NCI-H146 treated with DMSO at 0.1 percent for 48 hours (cell line): Measurements from ENCODE around the gene KLK14.

ENCODE experiments used
- DNase-seq: peaks from one replicate; lab custom pipeline; 2025; ENCODE audit not compliant: unreplicated experiment; lab: John Stamatoyannopoulos, UW

KLK14 gene, protein sequence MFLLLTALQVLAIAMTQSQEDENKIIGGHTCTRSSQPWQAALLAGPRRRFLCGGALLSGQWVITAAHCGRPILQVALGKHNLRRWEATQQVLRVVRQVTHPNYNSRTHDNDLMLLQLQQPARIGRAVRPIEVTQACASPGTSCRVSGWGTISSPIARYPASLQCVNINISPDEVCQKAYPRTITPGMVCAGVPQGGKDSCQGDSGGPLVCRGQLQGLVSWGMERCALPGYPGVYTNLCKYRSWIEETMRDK

DNA sequence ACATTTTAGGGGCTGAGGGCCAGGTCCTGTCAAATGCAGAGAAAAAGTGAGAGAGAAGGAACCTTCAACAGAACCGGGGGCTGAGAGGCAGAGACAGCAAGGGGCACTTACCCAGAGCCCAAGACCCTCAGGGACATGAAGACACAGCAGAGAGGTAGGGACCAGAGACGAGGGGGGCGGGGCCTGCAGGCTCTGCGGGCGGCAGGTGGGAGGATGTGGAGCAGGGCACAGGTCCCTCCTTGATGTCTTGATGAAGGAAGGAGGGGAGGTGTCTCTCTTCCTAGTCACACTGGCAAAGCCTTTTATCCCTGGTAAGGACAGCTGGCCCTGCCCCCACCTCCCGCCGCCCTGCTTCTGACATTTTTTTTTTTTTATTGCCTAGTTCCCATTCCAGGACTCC, at the start of gene KLK14:
TSS of gene KLK14 (minus strand) at position 277 of the 400 bp plus-strand sequence. CDS start at position 4, 273 bp downstream.
- DNase-seq = no peak

DNA sequence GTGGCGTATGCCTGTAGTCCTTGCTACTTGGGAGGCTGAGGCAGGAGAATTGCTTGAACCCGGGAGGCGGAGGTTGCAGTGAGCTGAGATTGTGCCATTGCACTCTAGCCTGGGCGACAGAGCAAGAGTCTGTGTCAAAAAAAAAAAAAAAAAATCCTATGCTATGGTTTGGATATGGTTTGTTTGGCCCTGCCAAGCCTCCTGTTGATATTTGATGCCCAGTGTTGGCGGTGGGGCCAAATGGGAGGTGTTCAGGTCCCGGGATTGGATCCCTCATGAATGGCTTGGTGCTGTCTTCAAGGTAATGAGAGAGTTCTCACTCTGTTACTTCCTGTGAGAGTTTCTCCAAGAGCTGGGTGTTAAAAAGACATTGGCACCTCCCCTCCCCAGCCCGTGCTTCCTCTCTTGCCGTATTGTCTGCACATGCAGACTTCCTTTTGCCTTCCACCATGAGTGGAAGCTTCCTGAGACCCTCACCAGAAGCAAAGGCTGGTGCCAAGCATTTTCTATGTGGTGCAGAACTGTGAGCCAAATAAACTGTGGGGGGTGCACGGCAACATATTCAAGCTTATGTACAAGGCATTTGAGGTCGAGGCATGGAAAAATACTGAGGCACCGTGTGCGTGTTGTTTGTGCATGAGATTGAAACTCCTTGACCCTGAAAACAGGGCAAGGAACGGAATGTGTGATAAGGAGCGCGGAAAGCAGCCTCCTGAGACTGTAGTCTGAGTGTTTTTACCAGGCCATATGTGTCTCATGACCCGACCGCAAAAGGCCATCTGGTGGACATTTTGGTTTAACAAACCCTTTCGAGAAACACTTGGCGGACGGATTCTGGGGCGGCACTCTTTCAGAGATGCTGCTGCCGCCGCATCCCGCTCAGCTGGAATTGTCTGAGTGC, 49.3 kb upstream of the KLK14 start:
- no peak for DNase-seq

DNA sequence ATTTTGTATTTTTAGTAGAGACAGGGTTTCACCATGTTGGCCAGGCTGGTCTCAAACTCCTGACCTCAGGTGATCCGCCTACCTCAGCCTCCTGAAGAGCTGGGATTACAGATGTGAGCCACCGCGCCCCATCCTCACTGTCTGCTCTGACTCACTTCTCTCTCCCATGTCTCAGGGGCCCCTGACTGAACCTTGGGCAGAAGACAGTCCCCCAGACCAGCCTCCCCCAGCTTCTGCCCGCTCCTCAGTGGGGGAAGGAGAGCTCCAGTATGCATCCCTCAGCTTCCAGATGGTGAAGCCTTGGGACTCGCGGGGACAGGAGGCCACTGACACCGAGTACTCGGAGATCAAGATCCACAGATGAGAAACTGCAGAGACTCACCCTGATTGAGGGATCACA, 47.0 kb upstream of the KLK14 start:
- DNase-seq = no peak

DNA sequence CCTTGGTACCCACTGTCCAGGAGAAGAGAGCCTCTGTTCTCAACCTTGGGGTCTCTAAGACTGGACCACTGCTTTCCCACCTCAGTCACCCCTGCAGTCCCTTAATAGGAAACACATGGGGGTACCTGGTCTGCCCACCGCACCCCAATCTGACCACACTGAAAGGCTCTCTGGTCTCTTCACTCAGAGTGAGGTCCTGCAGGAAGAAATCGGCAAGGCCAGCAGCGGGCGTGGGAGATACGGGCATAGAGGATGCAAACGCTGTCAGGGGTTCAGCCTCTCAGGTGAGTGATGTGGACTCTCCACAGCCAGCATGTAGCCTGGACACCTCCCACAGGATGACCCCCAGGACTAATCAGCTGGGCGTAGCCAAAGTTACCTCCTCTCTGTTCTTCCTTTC, 45.5 kb upstream of the KLK14 start:
- DNase-seq = no peak

DNA sequence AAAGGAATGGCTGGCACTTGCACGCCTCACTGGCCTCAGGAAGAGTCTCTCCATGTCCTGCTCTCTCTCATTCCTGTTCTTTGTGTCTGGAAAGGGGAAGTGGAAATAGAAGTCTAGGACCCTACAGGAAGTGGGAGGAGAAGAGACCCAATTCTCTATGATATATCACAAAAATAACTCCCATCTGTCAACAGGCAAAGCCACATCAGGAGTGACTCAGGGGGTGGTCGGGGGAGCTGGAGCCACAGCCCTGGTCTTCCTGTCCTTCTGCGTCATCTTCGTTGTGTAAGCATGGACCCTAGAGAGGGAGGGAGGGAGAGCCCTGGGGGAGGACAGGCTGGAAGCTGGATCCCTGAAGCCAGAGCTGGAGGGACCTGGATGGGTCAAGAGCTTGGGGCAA, 45.1 kb upstream of the KLK14 start:
- DNase-seq = no peak

DNA sequence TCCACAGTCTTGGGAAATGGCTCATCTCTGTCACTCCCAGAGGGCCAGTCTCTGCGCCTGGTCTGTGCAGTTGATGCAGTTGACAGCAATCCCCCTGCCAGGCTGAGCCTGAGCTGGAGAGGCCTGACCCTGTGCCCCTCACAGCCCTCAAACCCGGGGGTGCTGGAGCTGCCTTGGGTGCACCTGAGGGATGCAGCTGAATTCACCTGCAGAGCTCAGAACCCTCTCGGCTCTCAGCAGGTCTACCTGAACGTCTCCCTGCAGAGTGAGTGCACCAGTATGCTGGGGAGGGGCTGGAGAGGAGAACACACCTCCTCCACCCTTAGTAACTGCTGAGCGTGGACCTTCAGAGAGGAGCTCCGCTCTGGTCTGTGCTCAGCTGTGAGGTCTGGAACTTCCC, 44.3 kb upstream of the KLK14 start:
- DNase-seq = no peak

DNA sequence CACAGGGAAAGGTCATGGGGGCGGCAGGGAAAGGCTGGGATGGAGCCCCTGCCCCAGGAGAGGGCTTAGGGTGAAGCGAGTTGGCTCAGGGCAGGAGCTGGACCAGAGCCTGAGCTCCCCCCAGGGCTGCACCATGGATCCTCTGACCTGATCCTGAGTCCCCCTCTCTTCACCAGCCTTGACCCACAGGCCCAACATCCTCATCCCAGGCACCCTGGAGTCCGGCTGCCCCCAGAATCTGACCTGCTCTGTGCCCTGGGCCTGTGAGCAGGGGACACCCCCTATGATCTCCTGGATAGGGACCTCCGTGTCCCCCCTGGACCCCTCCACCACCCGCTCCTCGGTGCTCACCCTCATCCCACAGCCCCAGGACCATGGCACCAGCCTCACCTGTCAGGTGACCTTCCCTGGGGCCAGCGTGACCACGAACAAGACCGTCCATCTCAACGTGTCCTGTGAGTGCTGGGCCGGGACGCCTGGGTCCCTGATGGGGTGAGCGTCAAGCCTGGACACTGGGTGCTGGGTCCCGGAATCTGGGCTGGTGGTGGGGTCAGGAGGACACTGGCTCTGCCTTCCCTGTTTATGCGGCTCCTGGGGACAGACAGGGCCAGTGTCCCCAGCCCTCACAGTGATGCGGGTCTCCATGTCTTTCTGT, 42.9 kb upstream of the KLK14 start:
- DNase-seq = no peak

DNA sequence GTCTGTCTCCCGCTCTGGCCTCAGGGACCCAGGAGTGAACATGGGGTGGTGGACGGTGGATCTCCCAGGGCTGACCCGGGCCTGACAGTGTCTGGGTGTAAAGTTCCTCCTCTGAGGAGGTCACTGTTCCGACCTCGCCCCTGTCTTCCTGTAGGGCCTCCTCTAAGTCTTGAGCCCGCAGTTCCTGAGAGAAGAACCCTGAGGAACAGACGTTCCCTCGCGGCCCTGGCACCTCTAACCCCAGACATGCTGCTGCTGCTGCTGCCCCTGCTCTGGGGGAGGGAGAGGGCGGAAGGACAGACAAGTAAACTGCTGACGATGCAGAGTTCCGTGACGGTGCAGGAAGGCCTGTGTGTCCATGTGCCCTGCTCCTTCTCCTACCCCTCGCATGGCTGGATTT, 42.0 kb upstream of the KLK14 start, which contains the start of gene SIGLEC9:
TSS of gene SIGLEC9 (plus strand) at position 178 of the 400 bp plus-strand sequence. CDS start at position 247, 69 bp downstream.
- no peak for DNase-seq

DNA sequence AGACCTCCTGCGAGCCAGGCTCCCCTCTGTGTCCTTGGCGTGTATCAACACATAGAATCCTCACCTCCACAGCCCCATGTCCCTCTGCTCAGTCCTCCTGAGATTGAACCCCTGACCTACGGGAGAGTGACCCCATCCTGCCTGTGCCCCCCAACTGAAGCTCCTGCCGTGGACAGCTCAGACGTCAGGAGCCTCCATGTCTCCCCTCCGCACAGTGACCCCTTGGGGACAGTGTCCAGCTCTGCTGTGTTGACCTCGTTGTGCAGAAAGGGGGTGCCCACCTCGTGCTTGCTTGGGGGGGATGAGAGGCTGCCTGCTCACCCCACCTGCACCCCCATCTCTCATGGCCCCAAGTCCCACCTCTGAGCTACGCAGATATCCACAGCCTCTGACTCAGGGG, 41.5 kb upstream of the KLK14 start:
- DNase-seq = no peak

DNA sequence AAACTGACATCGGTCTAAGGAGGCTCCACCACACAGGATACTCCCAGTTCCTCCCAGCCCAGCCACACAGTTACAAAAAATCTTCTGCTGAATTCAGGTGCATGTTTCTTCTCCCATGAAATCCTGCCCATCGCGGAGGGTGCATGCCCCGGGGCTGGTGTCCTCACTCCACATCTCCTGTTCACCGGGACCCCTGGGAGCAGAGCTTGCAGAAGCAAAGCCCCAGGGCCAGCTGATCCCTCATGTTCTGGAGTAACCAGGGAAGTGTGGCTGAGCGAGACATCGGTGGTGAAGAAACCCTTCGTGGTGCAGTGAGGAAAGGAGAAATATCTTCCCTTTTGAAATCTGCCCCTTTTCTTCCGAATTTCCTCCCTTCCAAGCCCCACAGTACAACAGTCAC, 41.1 kb upstream of the KLK14 start:
- DNase-seq = no peak

DNA sequence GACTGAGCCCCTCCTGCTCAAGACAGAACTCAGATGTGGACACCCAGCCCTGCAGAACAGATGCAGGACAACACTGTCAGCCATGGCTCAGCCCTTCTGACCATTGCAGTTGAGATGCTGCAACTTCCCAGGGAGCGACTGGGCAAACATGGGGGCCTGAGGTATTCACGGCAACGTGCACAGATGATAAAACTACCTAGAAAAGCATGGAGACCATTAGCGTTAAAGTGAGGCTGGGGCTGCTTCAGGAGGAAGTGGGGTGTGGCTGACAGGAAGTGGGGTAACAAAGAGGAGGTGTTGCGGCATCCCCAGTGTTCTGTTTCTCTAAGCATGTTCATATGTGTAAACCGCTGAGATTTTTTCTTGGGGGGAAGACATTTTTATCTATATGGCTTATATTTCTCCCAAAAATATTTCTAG, 40.7 kb upstream of the KLK14 start:
- no peak for DNase-seq

DNA sequence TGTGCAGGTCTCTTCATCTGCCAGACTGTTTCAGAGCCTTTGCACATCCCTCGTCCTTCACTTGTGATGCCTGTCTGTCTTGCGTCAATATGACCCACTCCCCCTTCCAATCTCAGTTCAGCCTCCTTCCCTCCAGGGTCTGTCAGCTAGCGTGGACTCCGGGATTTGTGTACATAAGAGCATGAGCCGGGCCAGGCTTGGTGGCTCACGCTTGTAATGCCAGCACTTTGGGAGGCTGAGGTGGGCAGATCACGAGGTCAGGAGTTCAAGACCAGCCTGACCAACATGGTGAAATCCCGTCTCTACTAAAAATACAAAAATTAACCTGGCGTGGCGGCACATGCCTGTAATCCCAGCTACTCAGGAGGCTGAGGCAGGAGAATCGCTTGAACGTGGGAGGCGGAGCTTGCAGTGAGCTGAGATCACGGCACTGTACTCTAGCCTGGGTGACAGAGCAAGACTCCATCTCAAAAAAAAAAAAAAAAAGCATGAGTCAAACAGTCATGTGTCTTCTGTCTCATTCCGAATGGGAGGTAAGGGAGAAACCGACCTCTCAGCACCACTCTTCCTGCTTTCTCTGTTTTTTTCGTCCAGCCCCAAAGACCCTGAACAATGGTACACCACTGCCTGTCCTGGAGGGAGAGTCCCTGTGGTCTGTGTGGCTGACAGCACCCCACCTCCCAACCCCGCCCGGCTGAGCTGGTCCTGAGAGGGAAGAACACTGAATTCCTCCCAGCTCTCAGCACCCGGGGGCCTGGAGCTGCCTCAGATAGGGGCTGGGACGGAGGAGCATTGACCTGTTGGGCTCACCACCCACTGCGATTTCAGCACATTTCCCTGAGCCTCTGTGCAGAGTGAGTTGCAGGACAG, 39.7 kb upstream of the KLK14 start:
- no peak for DNase-seq

DNA sequence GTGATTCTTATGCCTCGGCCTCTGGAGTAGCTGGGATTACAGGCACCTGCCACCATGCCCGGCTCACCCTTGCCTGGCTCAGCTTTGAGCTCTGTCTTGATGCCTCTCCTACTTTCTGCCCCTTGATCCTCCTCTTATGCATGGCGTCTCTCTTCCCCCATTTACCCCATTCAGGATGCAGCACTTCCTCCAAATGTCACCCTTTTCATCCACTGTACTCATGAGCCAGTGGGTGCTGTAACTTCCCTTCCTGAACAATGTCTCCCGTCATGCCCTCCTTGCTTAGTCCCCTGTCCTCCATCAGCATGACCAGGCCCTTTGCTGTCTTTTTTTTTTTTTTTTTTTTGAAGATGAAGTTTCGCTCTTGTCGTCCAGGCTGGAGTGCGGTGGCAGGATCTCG, 38.6 kb upstream of the KLK14 start:
- DNase-seq = no peak

DNA sequence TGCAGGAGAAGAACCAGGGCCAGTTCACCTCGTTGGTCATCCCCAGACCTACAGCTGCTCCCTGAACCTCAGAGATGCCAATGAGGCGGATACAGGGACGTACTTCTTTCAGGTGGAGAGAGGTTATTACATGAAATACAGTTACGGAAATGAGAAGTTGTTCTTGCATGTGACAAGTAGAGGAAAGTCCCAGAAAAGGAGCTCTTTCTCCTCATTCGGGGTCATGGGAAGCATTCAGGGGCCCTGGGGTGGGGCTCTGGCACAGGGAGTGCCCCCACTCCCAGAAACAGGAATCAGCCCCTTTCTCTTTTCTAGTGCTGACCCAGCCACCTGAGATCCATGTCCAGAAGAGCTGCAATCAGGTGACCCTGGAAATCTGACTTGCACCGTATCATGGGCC, 37.5 kb upstream of the KLK14 start:
- DNase-seq = no peak

DNA sequence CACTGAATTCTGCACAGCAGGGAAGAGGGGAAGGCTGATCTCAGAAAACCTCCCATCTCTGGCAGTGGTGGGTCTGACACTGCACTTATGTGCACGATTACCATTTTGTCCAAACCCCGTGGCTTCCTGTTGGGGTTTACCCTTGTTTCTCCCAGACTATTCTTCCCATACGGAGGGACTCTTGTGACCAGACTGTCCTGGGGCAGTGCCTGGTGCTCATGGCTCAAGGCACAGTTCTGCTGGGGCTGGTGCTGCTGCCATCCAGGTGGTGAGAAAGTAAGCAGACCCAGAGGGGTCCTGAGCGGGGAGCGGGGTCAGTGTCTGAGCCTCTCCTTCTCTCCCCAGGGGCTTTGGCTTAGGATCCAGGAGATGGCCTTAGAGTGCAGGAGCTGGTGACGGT, 36.9 kb upstream of the KLK14 start:
- no peak for DNase-seq

DNA sequence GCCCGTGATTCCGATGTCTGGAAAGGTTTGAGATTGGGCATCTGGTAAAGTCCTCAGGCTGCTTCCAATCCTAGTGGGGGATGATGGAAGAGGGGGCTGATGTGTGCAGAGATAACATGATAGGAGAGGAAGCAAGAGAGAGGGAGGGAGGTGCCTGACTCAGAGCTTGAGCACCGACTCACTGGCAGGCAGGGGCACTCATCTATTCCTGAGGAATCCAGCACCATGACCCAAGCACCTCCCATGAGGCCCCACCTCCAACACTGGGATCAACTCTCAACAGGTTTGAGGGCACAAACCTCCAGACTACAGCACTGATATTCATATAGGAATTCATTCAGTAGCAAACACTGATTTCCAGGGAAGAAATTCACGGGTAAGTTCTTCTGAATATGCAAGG, 36.4 kb upstream of the KLK14 start:
- no peak for DNase-seq

DNA sequence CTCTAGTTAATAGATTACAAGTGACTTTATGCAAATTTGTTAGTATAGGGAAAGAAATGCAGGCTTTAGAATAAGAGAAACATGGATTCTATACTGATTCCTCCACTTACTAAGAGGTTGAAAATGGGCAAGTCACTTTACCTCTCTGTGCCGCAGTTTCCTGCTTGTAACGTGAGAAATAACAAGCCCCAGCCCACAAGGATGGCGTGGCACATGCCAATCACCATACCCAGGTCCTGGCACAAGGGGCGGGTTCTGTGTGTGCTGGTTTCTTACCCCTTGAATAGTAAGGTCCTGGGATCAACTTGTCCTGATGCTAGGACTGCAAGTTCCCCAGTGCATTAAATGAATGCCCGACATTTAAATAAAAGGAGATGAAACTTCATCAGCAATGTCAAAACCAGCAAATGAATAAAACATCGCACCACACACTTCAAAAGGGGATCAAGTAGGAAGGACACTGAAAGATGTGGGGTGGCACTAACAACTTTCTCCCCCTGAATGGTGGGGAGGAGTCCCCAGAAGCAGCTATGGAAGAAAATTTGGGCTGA, 34.1 kb upstream of the KLK14 start:
- no peak for DNase-seq

DNA sequence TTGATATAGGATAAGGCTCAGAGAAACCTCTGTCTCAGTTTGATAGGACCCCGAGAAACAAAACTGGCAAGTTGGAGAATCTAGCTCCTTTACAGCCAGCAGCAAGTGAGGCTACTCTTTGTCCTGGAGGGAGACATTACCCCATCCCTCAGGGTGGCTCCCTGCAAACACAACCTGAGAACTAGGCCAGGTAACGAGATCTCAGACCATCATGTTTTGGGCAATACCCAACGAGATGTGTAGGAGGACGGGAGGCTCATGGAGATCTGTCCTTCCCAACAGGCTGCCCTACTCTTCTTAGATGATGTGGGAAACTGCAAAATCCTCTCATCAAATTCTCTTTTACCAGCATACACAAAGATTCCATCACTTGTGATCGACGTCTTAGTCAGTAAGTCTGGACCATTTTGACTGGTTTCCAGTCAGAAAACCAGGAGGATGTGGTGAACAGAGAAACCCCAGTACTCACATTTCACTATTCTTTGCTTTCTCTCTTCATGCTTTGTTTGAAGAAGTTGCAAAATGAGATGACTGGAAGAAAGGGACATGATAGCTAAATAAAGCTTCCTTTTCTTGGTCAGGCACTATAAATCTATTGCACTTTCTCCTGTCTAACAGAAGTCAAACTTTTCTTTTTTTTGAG, 31.5 kb upstream of the KLK14 start:
- no peak for DNase-seq

DNA sequence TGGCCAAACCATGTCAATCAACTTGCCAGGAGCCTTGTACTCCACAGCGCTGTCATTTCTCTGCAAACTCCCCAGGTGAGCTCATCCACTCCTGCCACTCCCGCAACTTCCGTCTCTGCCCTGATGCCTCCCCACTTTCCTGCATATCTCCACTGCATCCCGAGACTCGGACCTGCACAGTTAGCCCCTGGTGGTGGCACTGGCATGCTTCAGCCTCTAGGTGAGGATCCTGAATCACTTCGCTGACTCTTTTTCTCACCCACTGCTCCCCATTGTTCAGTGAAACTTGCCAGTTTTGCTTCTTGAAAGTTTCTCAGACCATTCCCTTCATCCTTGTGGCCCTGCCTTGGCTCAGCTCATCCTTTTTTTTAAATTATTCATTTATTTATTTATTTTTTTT, 28.9 kb upstream of the KLK14 start:
- DNase-seq = no peak

DNA sequence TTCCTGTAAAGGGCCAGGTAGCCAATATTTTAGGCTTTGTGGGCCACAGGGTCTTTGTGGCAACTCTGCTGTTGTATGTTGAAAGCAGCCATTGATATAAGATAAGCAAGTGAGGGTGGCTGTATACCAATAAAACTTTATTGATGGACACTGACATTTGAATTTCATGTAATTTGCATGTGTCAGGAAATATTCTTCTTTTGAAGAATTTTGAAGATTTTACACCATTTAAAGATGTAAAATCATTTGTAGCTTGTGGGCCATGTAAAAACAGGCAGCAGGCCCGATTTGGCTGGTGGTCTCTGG, 27.9 kb upstream of the KLK14 start:
- DNase-seq = no peak
